HG02623 (cell line): Measurements from ENCODE around the gene KCNE4.
"Not testable (repeated sequence)": the region's sequence is repeated elsewhere in the genome, so short reads cannot be mapped to it uniquely, and the experiment has no call there.

Experiments used
- ATAC-seq: cut with Tn5 transposase; IDR thresholded peaks from one replicate; pipeline ENCODE4 v1.9.1; 2021; ENCODE audit warnings: moderate library complexity; ENCODE audit not compliant: unreplicated experiment

The KCNE4 gene

GRCh38 chr2:223056701-223057418 lies 4.9 kb downstream of the KCNE4 start:
- no peak for ATAC-seq

GRCh38 chr2:223057569-223057968 lies 5.6 kb downstream of the KCNE4 start:
- ATAC-seq: no peak

- no peak for ATAC-seq
These were observed 7.1 kb downstream of the KCNE4 start for GRCh38 chr2:223058952-223059716.

- ATAC-seq: no peak
These were observed 8.3 kb downstream of the KCNE4 start for GRCh38 chr2:223060201-223060825.

GRCh38 chr2:223062396-223062795 lies 10.4 kb downstream of the KCNE4 start:
- no peak for ATAC-seq

GRCh38 chr2:223065107-223065506 lies 13.1 kb downstream of the KCNE4 start:
- ATAC-seq: no peak

GRCh38 chr2:223066721-223067120 lies 14.7 kb downstream of the KCNE4 start:
- ATAC-seq: no peak

GRCh38 chr2:223068071-223068470 lies 16.1 kb downstream of the KCNE4 start:
- ATAC-seq: no peak

GRCh38 chr2:223069465-223069864 lies 17.5 kb downstream of the KCNE4 start:
- ATAC-seq: no peak

GRCh38 chr2:223069988-223070387 lies 18.0 kb downstream of the KCNE4 start:
- ATAC-seq: no peak

GRCh38 chr2:223071139-223071538 lies 19.1 kb downstream of the KCNE4 start:
- ATAC-seq: no peak

- ATAC-seq: no peak
These were observed 20.8 kb downstream of the KCNE4 start for GRCh38 chr2:223072826-223073225.

GRCh38 chr2:223075301-223076270 lies 23.6 kb downstream of the KCNE4 start:
- ATAC-seq: peak; percentile 81

- no peak for ATAC-seq
These were observed 24.6 kb downstream of the KCNE4 start for GRCh38 chr2:223076573-223076972.

GRCh38 chr2:223078482-223078881 lies 26.5 kb downstream of the KCNE4 start:
- no peak for ATAC-seq

- ATAC-seq: no peak
These were observed 27.4 kb downstream of the KCNE4 start for GRCh38 chr2:223079378-223079777.

GRCh38 chr2:223079925-223080324 lies 27.9 kb downstream of the KCNE4 start:
- ATAC-seq: no peak

GRCh38 chr2:223080790-223081360 lies 28.9 kb downstream of the KCNE4 start:
- ATAC-seq: not testable (repeated sequence)

GRCh38 chr2:223081789-223082188 lies 29.8 kb downstream of the KCNE4 start:
- ATAC-seq: no peak

- ATAC-seq: no peak
These were observed 30.7 kb downstream of the KCNE4 start for GRCh38 chr2:223082706-223083105.
